Activated naive CD8-positive, alpha-beta T cell treated with anti-CD3 and anti-CD28 coated beads, Interleukin-2, amount 50 U/mL, for 16 hours (primary cell): ENCODE measurements around the gene RYR3.

Source experiments
- DNase-seq: peaks from one replicate; pipeline ENCODE4 v3.0.0-alpha.2; 2020; ENCODE audit warnings: low read depth, low spot score

Gene RYR3

GRCh38 chr15:33310481-33311311 is at the start of gene RYR3:
TSS of gene RYR3 (plus strand) at chr15:33310967. CDS start at chr15:33311046, 79 bp downstream.
- no peak for DNase-seq

GRCh38 chr15:33262306-33262705 is 48.5 kb upstream of the RYR3 start:
- no peak for DNase-seq

- no peak for DNase-seq
Measured at GRCh38 chr15:33277689-33278088, 33.1 kb upstream of the RYR3 start.

GRCh38 chr15:33278816-33279612 is 31.8 kb upstream of the RYR3 start:
- no peak for DNase-seq

GRCh38 chr15:33279613-33280205 is 31.1 kb upstream of the RYR3 start:
- no peak for DNase-seq

GRCh38 chr15:33282226-33283020 is 28.3 kb upstream of the RYR3 start:
- DNase-seq = no peak

GRCh38 chr15:33283576-33283975 is 27.2 kb upstream of the RYR3 start:
- DNase-seq = no peak

- DNase-seq = no peak
Measured at GRCh38 chr15:33284336-33284735, 26.4 kb upstream of the RYR3 start.

GRCh38 chr15:33292717-33293307 is 18.0 kb upstream of the RYR3 start:
- DNase-seq = no peak

- DNase-seq = no peak
Measured at GRCh38 chr15:33293713-33294334, 16.9 kb upstream of the RYR3 start.

- DNase-seq = no peak
Measured at GRCh38 chr15:33296050-33296449, 14.7 kb upstream of the RYR3 start.

- no peak for DNase-seq
Measured at GRCh38 chr15:33296856-33297255, 13.9 kb upstream of the RYR3 start.

- DNase-seq = no peak
Measured at GRCh38 chr15:33298631-33299030, 12.1 kb upstream of the RYR3 start.

- DNase-seq = no peak
Measured at GRCh38 chr15:33304924-33305323, 5.8 kb upstream of the RYR3 start.

GRCh38 chr15:33309602-33310276 is 1.0 kb upstream of the RYR3 start:
- no peak for DNase-seq

- DNase-seq = no peak
Measured at GRCh38 chr15:33311312-33311971, 675 bp downstream of the RYR3 start.

- DNase-seq = no peak
Measured at GRCh38 chr15:33313491-33313890, 2.7 kb downstream of the RYR3 start.

- no peak for DNase-seq
Measured at GRCh38 chr15:33314069-33314468, 3.3 kb downstream of the RYR3 start.

- DNase-seq = no peak
Measured at GRCh38 chr15:33315044-33315443, 4.3 kb downstream of the RYR3 start.

- DNase-seq = no peak
Measured at GRCh38 chr15:33317896-33318295, 7.1 kb downstream of the RYR3 start.
